ENCODE data around the gene TRPM8.

The TRPM8 gene

GRCh38 chr2:233912691-233913423 is 4.3 kb upstream of the TRPM8 start:
- no peak overlapping the region for H2AFZ ChIP-seq (ENCODE audit: low read length, unreplicated experiment)
- H3K27me3 ChIP-seq (ENCODE audit: insufficient read depth, low read length), result peaks cover 96% of the 10 kb centered on the region
- no peak overlapping the region for H3K27ac ChIP-seq (ENCODE audit: low read depth, low read length)
- H3K4me3 ChIP-seq (ENCODE audit: low read depth, low read length), result no peak overlapping the region
- H3K36me3 ChIP-seq (ENCODE audit: insufficient read depth, low read length), result no peaks in the 10 kb centered on the region
- no peaks in the 10 kb centered on the region for H3K4me1 ChIP-seq (ENCODE audit: control insufficient read depth, insufficient read depth, low read length, unreplicated experiment)
- no peaks in the 10 kb centered on the region for H3K79me2 ChIP-seq (ENCODE audit: control insufficient read depth, insufficient read depth, low read length, unreplicated experiment)

DNA sequence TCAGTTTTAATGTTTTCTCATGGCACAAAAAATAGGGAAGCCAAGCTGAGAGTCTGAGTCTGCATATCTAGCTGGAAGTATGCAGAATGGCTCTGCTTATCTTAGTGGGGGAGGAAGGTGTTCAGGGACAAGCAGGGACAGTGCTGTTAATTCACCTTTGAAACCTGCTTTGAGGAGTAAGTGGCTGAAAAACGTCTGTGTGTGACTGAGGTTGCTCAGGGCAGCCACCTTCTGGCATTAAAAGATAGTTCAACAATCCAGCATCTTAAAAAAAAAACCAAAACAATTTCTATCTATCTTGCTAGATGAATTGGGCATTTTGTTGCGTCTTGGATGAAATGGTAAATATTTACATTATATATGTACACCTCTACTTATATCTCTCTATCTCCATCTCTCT is 2.0 kb upstream of the TRPM8 start:
- Histone ChIP-seq H3K27me3 (ENCODE audit: insufficient read depth, low read length) (peaks cover 88% of the 10 kb centered on the region), H3K4me3 (ENCODE audit: low read depth, low read length) (no peak overlapping the region), H3K27ac (ENCODE audit: low read depth, low read length) (no peak overlapping the region), H3K79me2 (ENCODE audit: control insufficient read depth, insufficient read depth, low read length, unreplicated experiment) (no peaks in the 10 kb centered on the region), H3K4me1 (ENCODE audit: control insufficient read depth, insufficient read depth, low read length, unreplicated experiment) (peaks cover 5% of the 10 kb centered on the region), H2AFZ (ENCODE audit: low read length, unreplicated experiment) (no peak overlapping the region), H3K36me3 (ENCODE audit: insufficient read depth, low read length) (no peaks in the 10 kb centered on the region)

- peaks cover 64% of the 10 kb centered on the region for H3K27me3 ChIP-seq (ENCODE audit: insufficient read depth, low read length)
- no peak overlapping the region for H2AFZ ChIP-seq (ENCODE audit: low read length, unreplicated experiment)
- no peak overlapping the region for H3K4me3 ChIP-seq (ENCODE audit: low read depth, low read length)
- H3K36me3 ChIP-seq (ENCODE audit: insufficient read depth, low read length), result no peaks in the 10 kb centered on the region
- no peak overlapping the region for H3K27ac ChIP-seq (ENCODE audit: low read depth, low read length)
- peaks cover 9% of the 10 kb centered on the region for H3K4me1 ChIP-seq (ENCODE audit: control insufficient read depth, insufficient read depth, low read length, unreplicated experiment)
- no peaks in the 10 kb centered on the region for H3K79me2 ChIP-seq (ENCODE audit: control insufficient read depth, insufficient read depth, low read length, unreplicated experiment)
These were observed 2.1 kb downstream of the TRPM8 start for GRCh38 chr2:233919319-233919718.

GRCh38 chr2:233919938-233920337 is 2.8 kb downstream of the TRPM8 start:
- peaks cover 9% of the 10 kb centered on the region for H3K4me1 ChIP-seq (ENCODE audit: control insufficient read depth, insufficient read depth, low read length, unreplicated experiment)
- no peaks in the 10 kb centered on the region for H3K36me3 ChIP-seq (ENCODE audit: insufficient read depth, low read length)
- no peak overlapping the region for H2AFZ ChIP-seq (ENCODE audit: low read length, unreplicated experiment)
- H3K4me3 ChIP-seq (ENCODE audit: low read depth, low read length), result no peak overlapping the region
- H3K27ac ChIP-seq (ENCODE audit: low read depth, low read length), result no peak overlapping the region
- H3K27me3 ChIP-seq (ENCODE audit: insufficient read depth, low read length), result peaks cover 64% of the 10 kb centered on the region
- no peaks in the 10 kb centered on the region for H3K79me2 ChIP-seq (ENCODE audit: control insufficient read depth, insufficient read depth, low read length, unreplicated experiment)

DNA sequence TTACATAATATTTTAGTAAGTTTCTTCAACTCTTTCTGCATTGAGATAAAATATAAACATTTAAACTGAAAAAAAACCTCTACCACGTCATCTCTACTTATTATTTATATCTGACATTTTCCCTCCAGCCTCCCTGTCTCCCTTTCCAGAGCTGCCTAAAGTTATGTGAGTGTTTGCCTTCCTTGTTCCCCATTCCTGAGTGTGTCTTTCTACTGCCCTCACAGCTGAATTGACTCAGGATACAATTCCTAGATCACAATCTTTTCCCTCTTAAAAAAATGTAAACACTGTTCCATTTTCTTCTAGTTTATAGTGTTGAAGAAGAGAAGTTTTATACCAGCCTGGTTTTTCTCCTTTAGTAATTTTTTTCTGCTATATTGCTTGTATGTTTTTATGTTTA is 5.3 kb downstream of the TRPM8 start:
- H3K79me2 ChIP-seq (ENCODE audit: control insufficient read depth, insufficient read depth, low read length, unreplicated experiment), result no peaks in the 10 kb centered on the region

DNA sequence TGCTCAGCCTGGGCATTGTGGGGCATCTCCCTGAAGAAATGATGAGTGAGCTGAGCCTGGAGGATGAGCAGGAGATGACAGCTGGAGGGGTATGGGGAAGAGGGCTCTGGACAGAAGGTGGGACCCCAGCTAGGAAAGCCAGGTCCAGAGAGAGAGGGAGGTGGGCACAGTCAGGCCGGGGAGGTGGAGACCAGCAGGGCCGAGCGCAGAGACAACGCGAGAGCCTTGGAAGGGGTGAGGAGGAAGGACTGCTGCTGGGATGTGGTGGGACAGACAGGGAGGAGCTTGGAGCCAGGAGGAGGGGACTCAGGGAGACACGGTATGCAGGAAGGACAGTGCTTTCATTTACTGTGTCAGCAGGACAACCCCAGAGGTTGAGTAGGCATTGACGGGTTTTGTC is 8.2 kb downstream of the TRPM8 start:
- Histone ChIP-seq H3K27ac (ENCODE audit: low read depth, low read length) (no peak overlapping the region), H3K27me3 (ENCODE audit: insufficient read depth, low read length) (peaks cover 65% of the 10 kb centered on the region), H2AFZ (ENCODE audit: low read length, unreplicated experiment) (no peak overlapping the region), H3K4me1 (ENCODE audit: control insufficient read depth, insufficient read depth, low read length, unreplicated experiment) (peaks cover under 1% of the 10 kb centered on the region), H3K79me2 (ENCODE audit: control insufficient read depth, insufficient read depth, low read length, unreplicated experiment) (no peaks in the 10 kb centered on the region), H3K4me3 (ENCODE audit: low read depth, low read length) (no peak overlapping the region), H3K36me3 (ENCODE audit: insufficient read depth, low read length) (no peaks in the 10 kb centered on the region)

More for the DNA sequence above, 5.3 kb downstream of the TRPM8 start:
- Histone ChIP-seq H3K27me3 (ENCODE audit: insufficient read depth, low read length) (peaks cover 65% of the 10 kb centered on the region), H3K4me1 (ENCODE audit: control insufficient read depth, insufficient read depth, low read length, unreplicated experiment) (peaks cover 9% of the 10 kb centered on the region), H3K27ac (ENCODE audit: low read depth, low read length) (no peak overlapping the region), H2AFZ (ENCODE audit: low read length, unreplicated experiment) (no peak overlapping the region), H3K4me3 (ENCODE audit: low read depth, low read length) (no peak overlapping the region), H3K36me3 (ENCODE audit: insufficient read depth, low read length) (no peaks in the 10 kb centered on the region)

DNA sequence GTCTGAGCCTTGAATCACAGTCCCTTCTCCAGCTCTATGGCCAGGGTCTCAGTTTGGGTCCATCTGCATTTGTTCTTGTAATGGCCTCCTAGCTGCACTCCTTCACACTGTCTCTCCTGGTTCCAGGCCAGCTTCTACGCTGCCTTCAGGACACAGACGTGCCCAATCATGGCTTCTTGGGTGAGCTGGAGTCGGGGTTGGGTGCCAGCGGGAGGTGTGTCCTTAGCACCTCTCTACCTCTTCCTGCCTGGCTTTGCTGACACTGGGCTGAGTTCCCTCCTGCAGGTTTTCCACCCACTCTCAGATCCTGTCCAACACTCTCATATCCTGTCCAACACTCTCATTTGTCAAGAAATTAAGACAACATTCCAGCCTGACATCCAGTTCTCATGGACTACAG is 9.6 kb downstream of the TRPM8 start:
- Histone ChIP-seq H2AFZ (ENCODE audit: low read length, unreplicated experiment) (no peak overlapping the region), H3K79me2 (ENCODE audit: control insufficient read depth, insufficient read depth, low read length, unreplicated experiment) (no peaks in the 10 kb centered on the region), H3K36me3 (ENCODE audit: insufficient read depth, low read length) (no peaks in the 10 kb centered on the region), H3K4me1 (ENCODE audit: control insufficient read depth, insufficient read depth, low read length, unreplicated experiment) (no peaks in the 10 kb centered on the region), H3K27me3 (ENCODE audit: insufficient read depth, low read length) (peaks cover 79% of the 10 kb centered on the region), H3K27ac (ENCODE audit: low read depth, low read length) (no peak overlapping the region), H3K4me3 (ENCODE audit: low read depth, low read length) (no peak overlapping the region)

DNA sequence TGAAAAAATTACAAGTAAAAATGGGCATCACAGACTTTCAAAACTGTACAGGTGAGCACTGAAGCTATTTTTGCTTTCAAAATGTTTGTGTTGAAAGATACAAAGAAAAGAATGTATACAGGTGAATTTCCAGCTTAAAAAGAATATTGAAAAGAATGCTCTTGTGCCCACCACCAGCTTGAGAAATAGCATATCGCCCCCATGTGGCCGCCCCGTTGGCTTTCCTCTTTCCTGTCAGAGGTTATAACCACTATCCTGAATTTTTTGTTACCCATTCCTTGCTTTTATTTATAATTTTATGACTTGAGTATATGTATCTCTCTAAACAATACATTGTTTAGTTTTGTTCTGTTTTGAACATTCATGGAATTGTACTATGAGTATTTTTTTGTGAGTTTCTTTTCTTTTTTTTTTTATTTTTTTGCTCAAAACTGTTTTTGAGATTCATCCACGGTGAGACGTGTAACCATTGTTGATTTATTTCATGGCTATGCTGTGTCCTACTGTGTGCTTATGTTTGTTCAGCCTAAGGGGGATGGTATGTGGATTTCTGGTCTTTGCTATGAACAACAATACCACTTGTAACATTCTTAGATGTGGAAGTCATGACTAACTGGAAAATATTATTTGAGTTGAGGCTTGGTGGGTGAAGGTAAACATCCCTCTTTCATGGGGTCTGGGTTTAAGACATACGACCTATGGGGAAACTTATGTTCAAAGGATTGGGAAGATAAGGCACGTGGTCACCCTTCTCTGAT is 11.6 kb downstream of the TRPM8 start:
- Histone ChIP-seq H3K79me2 (ENCODE audit: control insufficient read depth, insufficient read depth, low read length, unreplicated experiment) (no peaks in the 10 kb centered on the region), H3K4me3 (ENCODE audit: low read depth, low read length) (no peak overlapping the region), H3K27ac (ENCODE audit: low read depth, low read length) (no peak overlapping the region), H3K27me3 (ENCODE audit: insufficient read depth, low read length) (peaks cover 87% of the 10 kb centered on the region), H2AFZ (ENCODE audit: low read length, unreplicated experiment) (no peak overlapping the region), H3K36me3 (ENCODE audit: insufficient read depth, low read length) (no peaks in the 10 kb centered on the region), H3K4me1 (ENCODE audit: control insufficient read depth, insufficient read depth, low read length, unreplicated experiment) (no peaks in the 10 kb centered on the region)

DNA sequence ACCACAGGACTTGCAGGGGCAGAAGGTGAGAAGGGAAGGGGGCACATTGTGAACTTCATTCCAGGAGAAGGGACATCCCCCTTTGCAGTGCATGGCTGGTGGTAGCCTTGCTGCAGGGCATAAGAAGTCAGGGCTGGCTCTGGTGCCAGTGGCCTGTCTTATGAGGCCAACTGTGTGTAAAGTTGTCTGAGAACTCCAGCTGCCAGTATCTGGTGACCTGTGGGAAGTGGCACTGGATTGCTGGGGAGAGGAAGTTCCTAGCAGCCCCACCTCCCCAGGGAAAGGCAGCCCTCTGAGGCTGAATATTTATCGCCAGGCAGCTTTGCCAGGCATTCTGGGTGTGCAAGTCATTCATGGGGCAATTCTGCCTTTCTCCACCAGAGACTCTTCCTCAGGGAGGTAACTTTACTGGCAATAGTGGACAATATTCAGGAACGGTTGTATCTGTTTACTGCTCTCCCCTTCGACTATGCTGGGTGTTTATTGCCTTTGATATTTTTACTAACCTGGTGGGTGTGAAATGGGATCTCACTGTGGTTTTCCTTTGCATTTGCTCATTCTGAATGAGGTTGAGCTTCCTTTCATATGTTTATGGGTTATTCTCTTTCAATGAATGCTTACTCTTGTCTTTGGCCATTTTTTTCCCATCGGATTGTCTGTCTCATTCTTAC is 12.3 kb downstream of the TRPM8 start:
- Histone ChIP-seq H3K4me3 (ENCODE audit: low read depth, low read length) (no peak overlapping the region), H3K36me3 (ENCODE audit: insufficient read depth, low read length) (no peaks in the 10 kb centered on the region), H3K27me3 (ENCODE audit: insufficient read depth, low read length) (peaks cover 87% of the 10 kb centered on the region), H2AFZ (ENCODE audit: low read length, unreplicated experiment) (no peak overlapping the region), H3K79me2 (ENCODE audit: control insufficient read depth, insufficient read depth, low read length, unreplicated experiment) (no peaks in the 10 kb centered on the region), H3K27ac (ENCODE audit: low read depth, low read length) (no peak overlapping the region), H3K4me1 (ENCODE audit: control insufficient read depth, insufficient read depth, low read length, unreplicated experiment) (no peaks in the 10 kb centered on the region)

DNA sequence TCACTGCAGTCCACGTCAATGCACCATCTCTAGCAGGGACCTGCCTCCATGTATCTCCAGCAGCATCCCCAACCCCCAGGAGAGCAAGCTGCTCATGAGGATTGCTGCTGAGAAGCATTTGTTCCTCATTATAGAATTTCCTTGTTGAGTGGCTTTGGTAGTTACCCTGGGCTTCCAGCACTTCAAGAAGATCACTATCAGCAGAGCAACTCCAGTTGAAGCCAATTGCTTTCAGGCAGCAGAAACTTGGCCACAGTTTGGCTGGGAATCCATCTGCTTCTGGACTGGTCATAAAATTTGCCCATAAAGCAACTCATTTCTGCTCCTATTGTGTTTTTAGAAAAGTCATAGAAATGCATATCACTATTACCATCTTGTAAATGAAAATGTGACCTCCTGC is 17.4 kb downstream of the TRPM8 start:
- Histone ChIP-seq H3K27ac (ENCODE audit: low read depth, low read length) (no peak overlapping the region), H3K36me3 (ENCODE audit: insufficient read depth, low read length) (no peaks in the 10 kb centered on the region), H3K79me2 (ENCODE audit: control insufficient read depth, insufficient read depth, low read length, unreplicated experiment) (no peaks in the 10 kb centered on the region), H2AFZ (ENCODE audit: low read length, unreplicated experiment) (no peak overlapping the region), H3K4me1 (ENCODE audit: control insufficient read depth, insufficient read depth, low read length, unreplicated experiment) (no peaks in the 10 kb centered on the region), H3K4me3 (ENCODE audit: low read depth, low read length) (no peak overlapping the region), H3K27me3 (ENCODE audit: insufficient read depth, low read length) (peaks cover 95% of the 10 kb centered on the region)
